CD4-positive, alpha-beta T cell treated with Interleukin-4 for 1 hour (primary cell): ENCODE results near the gene ZMYND8.
A peak's percentile ranks its signal among the peaks of the same experiment; 100 is the strongest.
"Not testable (repeated sequence)": the region's sequence is repeated elsewhere in the genome, so short reads cannot be mapped to it uniquely, and the experiment has no call there.

Source experiments
- DNase-seq, 2 donors: peaks; one replicate each; pipeline ENCODE4 v3.0.0-alpha.2; 2020 to 2022

ZMYND8 gene

GRCh38 chr20:47282864-47283263 is 73.6 kb downstream of the ZMYND8 start:
- DNase-seq = no peak

- DNase-seq = no peak
These were observed 75.1 kb downstream of the ZMYND8 start for GRCh38 chr20:47281376-47281775.

- DNase-seq = no peak
These were observed 75.8 kb downstream of the ZMYND8 start for GRCh38 chr20:47280668-47281067.

- DNase-seq = no peak
These were observed 76.3 kb downstream of the ZMYND8 start for GRCh38 chr20:47280228-47280627.

GRCh38 chr20:47278907-47279348 is 77.6 kb downstream of the ZMYND8 start:
- no peak for DNase-seq

- DNase-seq = not testable (repeated sequence)
These were observed 79.0 kb downstream of the ZMYND8 start for GRCh38 chr20:47277535-47277872.

GRCh38 chr20:47276851-47277534 is 79.5 kb downstream of the ZMYND8 start:
- no peak for DNase-seq

- no peak for DNase-seq
These were observed 80.2 kb downstream of the ZMYND8 start for GRCh38 chr20:47276251-47276650.

- no peak for DNase-seq
These were observed 81.0 kb downstream of the ZMYND8 start for GRCh38 chr20:47275548-47275947.

GRCh38 chr20:47274401-47275108 is 81.9 kb downstream of the ZMYND8 start:
- DNase-seq = peak in 1 of 2 donors; percentile 1

GRCh38 chr20:47273591-47274235 is 82.8 kb downstream of the ZMYND8 start:
- no peak for DNase-seq

- peak; percentile 41 to 73 for DNase-seq
These were observed 83.5 kb downstream of the ZMYND8 start for GRCh38 chr20:47272893-47273590.

- DNase-seq = no peak
These were observed 85.4 kb downstream of the ZMYND8 start for GRCh38 chr20:47271046-47271615.

GRCh38 chr20:47269309-47270165 is 87.0 kb downstream of the ZMYND8 start:
- DNase-seq = no peak

GRCh38 chr20:47267621-47268020 is 88.9 kb downstream of the ZMYND8 start:
- DNase-seq = no peak

GRCh38 chr20:47266847-47267515 is 89.5 kb downstream of the ZMYND8 start:
- no peak for DNase-seq

- no peak for DNase-seq
These were observed 90.5 kb downstream of the ZMYND8 start for GRCh38 chr20:47265984-47266383.

GRCh38 chr20:47265214-47265613 is 91.3 kb downstream of the ZMYND8 start:
- no peak for DNase-seq

- not testable (repeated sequence) for DNase-seq
These were observed 92.2 kb downstream of the ZMYND8 start for GRCh38 chr20:47264137-47264769.

GRCh38 chr20:47263465-47264084 is 92.9 kb downstream of the ZMYND8 start:
- no peak for DNase-seq

- no peak for DNase-seq
These were observed 93.4 kb downstream of the ZMYND8 start for GRCh38 chr20:47263080-47263464.
